ENCODE data around the gene PAPLN. TPM values are rescaled to one million over a fixed set of nuclear protein-coding genes. Genes with fewer than 3 reads are reported as not detected.
A peak's percentile ranks its signal among the peaks of the same experiment; 100 is the strongest.

The PAPLN gene
- total and polyA plus RNA-seq, 9 of the 15 experiments (the other 6 are each of a cell fraction or from before 2014, with no cell fraction given): 0.43 to 3.5 (median 1.7) TPM

DNA sequence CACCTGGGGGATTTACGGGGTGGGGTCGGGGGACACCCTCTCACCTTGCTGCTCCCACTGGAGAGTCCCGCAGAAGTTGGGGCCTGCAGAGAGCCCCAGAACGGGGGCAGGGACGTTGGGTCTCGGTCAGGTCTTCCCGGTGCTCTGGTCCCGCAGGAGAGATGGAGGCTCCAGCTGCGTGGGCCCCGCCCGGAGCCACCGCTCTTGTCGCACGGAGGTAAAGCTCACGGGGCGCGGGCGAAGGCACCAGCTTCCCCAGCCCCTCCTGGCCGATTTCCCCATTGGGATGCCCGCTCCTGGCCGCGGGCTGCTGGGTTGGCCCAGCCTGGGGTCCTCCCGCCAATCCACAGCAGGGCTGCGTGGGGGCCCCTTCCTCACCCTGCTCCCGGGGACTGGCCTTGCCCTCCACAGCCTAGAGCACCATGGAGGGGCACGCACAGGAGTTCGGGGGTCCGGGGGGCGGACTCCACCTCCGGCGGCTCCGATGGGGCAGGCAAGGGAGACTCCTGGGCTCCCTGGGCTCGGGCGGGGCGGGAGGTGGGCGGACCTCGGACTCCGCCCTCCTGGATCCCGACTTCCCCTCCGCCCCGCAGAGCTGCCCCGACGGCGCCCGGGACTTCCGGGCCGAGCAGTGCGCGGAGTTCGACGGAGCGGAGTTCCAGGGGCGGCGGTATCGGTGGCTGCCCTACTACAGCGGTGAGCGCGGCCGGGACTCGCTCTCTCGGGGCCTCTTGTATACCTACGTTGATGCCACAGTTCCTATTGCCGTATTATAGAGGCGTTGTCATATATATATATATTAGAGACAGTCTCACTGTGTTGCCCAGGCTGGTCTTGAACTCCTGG, 8.4 kb downstream of the PAPLN start (continued):
- peak; percentile 26 for TF ChIP-seq TBP (optimal IDR thresholded peaks at IDR 0.05; ENCODE audit: low read depth, low read length)
- TF ChIP-seq, protein P1, sequence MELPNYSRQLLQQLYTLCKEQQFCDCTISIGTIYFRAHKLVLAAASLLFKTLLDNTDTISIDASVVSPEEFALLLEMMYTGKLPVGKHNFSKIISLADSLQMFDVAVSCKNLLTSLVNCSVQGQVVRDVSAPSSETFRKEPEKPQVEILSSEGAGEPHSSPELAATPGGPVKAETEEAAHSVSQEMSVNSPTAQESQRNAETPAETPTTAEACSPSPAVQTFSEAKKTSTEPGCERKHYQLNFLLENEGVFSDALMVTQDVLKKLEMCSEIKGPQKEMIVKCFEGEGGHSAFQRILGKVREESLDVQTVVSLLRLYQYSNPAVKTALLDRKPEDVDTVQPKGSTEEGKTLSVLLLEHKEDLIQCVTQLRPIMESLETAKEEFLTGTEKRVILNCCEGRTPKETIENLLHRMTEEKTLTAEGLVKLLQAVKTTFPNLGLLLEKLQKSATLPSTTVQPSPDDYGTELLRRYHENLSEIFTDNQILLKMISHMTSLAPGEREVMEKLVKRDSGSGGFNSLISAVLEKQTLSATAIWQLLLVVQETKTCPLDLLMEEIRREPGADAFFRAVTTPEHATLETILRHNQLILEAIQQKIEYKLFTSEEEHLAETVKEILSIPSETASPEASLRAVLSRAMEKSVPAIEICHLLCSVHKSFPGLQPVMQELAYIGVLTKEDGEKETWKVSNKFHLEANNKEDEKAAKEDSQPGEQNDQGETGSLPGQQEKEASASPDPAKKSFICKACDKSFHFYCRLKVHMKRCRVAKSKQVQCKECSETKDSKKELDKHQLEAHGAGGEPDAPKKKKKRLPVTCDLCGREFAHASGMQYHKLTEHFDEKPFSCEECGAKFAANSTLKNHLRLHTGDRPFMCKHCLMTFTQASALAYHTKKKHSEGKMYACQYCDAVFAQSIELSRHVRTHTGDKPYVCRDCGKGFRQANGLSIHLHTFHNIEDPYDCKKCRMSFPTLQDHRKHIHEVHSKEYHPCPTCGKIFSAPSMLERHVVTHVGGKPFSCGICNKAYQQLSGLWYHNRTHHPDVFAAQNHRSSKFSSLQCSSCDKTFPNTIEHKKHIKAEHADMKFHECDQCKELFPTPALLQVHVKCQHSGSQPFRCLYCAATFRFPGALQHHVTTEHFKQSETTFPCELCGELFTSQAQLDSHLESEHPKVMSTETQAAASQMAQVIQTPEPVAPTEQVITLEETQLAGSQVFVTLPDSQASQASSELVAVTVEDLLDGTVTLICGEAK (IDR thresholded peaks at IDR 0.05): peak; percentile 76
- TF ChIP-seq, protein P1 (CRISPR knock-in tag; IDR thresholded peaks at IDR 0.05): no peak
- TF ChIP-seq, protein P2, sequence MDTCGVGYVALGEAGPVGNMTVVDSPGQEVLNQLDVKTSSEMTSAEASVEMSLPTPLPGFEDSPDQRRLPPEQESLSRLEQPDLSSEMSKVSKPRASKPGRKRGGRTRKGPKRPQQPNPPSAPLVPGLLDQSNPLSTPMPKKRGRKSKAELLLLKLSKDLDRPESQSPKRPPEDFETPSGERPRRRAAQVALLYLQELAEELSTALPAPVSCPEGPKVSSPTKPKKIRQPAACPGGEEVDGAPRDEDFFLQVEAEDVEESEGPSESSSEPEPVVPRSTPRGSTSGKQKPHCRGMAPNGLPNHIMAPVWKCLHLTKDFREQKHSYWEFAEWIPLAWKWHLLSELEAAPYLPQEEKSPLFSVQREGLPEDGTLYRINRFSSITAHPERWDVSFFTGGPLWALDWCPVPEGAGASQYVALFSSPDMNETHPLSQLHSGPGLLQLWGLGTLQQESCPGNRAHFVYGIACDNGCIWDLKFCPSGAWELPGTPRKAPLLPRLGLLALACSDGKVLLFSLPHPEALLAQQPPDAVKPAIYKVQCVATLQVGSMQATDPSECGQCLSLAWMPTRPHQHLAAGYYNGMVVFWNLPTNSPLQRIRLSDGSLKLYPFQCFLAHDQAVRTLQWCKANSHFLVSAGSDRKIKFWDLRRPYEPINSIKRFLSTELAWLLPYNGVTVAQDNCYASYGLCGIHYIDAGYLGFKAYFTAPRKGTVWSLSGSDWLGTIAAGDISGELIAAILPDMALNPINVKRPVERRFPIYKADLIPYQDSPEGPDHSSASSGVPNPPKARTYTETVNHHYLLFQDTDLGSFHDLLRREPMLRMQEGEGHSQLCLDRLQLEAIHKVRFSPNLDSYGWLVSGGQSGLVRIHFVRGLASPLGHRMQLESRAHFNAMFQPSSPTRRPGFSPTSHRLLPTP (IDR thresholded peaks at IDR 0.05; ENCODE audit: borderline replicate concordance, extremely low read depth, insufficient read length): peak; percentile 58
- TF ChIP-seq, protein P3, sequence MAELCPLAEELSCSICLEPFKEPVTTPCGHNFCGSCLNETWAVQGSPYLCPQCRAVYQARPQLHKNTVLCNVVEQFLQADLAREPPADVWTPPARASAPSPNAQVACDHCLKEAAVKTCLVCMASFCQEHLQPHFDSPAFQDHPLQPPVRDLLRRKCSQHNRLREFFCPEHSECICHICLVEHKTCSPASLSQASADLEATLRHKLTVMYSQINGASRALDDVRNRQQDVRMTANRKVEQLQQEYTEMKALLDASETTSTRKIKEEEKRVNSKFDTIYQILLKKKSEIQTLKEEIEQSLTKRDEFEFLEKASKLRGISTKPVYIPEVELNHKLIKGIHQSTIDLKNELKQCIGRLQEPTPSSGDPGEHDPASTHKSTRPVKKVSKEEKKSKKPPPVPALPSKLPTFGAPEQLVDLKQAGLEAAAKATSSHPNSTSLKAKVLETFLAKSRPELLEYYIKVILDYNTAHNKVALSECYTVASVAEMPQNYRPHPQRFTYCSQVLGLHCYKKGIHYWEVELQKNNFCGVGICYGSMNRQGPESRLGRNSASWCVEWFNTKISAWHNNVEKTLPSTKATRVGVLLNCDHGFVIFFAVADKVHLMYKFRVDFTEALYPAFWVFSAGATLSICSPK (IDR thresholded peaks at IDR 0.05; ENCODE audit: borderline replicate concordance): no peak
- TF ChIP-seq, protein P4, sequence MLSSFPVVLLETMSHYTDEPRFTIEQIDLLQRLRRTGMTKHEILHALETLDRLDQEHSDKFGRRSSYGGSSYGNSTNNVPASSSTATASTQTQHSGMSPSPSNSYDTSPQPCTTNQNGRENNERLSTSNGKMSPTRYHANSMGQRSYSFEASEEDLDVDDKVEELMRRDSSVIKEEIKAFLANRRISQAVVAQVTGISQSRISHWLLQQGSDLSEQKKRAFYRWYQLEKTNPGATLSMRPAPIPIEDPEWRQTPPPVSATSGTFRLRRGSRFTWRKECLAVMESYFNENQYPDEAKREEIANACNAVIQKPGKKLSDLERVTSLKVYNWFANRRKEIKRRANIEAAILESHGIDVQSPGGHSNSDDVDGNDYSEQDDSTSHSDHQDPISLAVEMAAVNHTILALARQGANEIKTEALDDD (IDR thresholded peaks at IDR 0.05): no peak
- TF ChIP-seq ZFP1 (CRISPR knock-in tag; IDR thresholded peaks at IDR 0.05): no peak
- TF ChIP-seq, protein P5, sequence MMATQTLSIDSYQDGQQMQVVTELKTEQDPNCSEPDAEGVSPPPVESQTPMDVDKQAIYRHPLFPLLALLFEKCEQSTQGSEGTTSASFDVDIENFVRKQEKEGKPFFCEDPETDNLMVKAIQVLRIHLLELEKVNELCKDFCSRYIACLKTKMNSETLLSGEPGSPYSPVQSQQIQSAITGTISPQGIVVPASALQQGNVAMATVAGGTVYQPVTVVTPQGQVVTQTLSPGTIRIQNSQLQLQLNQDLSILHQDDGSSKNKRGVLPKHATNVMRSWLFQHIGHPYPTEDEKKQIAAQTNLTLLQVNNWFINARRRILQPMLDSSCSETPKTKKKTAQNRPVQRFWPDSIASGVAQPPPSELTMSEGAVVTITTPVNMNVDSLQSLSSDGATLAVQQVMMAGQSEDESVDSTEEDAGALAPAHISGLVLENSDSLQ (IDR thresholded peaks at IDR 0.05): no peak
- TF ChIP-seq ZNF212 (CRISPR knock-in tag; IDR thresholded peaks at IDR 0.05): no peak
- TF ChIP-seq ZNF12 (CRISPR knock-in tag; IDR thresholded peaks at IDR 0.05): no peak
